Right atrium auricular region (tissue), 2 donors: ENCODE data around the gene PLK2. TPM values are rescaled to one million over a fixed set of nuclear protein-coding genes. Genes with fewer than 3 reads are reported as not detected.

Experiments used
- DNase-seq: peaks from one replicate; pipeline ENCODE4 v3.0.0-alpha.2; 2019; ENCODE audit warnings: low spot score
- H3K27ac ChIP-seq, 2 donors: fragments of 200-600 bp; sonication (generic); 1 replicate in 1 of 2; 2 replicates in 1 of 2; pipeline ENCODE4 v1.5.1; 2016 to 2019
- H3K27me3 ChIP-seq, 2 donors: fragments of 200-600 bp; sonication (generic); one replicate each; pipeline versions ENCODE4 v1.5.1 to v1.6.0; 2017 to 2019
- H3K36me3 ChIP-seq: fragments of 200-600 bp; sonication (generic); one replicate; pipeline ENCODE4 v1.5.1; 2016
- H3K4me1 ChIP-seq, 2 donors: fragments of 200-600 bp; sonication (generic); one replicate each; pipeline versions ENCODE4 v1.5.1 to v1.6.0; 2017 to 2019
- H3K4me3 ChIP-seq, 2 donors: fragments of 200-600 bp; sonication (generic); 1 replicate in 1 of 2; 2 replicates in 1 of 2; pipeline ENCODE4 v1.5.1; 2017 to 2019; ENCODE audit warnings: mild to moderate bottlenecking in 1 of 2, moderate library complexity in 1 of 2
- H3K9me3 ChIP-seq, 2 donors: fragments of 200-600 bp; sonication (generic); one replicate each; pipeline ENCODE4 v1.5.1; 2019
- total RNA-seq, 2 donors: library from RNA; depleted of rRNA; stranded (reverse); fragments of >200 nt; gene quantifications; one replicate each; pipeline ENCODE4 v1.1.0, GENCODE V29; 2016
- TF ChIP-seq, protein P1 (sequence below), 2 donors: fragments of 200-600 bp; sonication (generic); IDR thresholded peaks; one replicate each; pipeline ENCODE4 v1.5.1; 2019; ENCODE audit warnings: antibody characterized with exemption in 2 of 2

The PLK2 gene
- total RNA-seq, 2 donors from 2014 or later = 63.3 to 138 TPM

GRCh38 chr5:58412932-58413331 lies 47.0 kb downstream of the PLK2 start:
- no peak for DNase-seq
- H3K36me3 ChIP-seq = no peaks in the 10 kb centered on the region
- no peaks in the 10 kb centered on the region for H3K27me3 ChIP-seq
- no peak overlapping the region for H3K27ac ChIP-seq
- no peaks in the 10 kb centered on the region for H3K4me1 ChIP-seq
- no peaks in the 10 kb centered on the region for H3K9me3 ChIP-seq
- TF ChIP-seq, protein P1, sequence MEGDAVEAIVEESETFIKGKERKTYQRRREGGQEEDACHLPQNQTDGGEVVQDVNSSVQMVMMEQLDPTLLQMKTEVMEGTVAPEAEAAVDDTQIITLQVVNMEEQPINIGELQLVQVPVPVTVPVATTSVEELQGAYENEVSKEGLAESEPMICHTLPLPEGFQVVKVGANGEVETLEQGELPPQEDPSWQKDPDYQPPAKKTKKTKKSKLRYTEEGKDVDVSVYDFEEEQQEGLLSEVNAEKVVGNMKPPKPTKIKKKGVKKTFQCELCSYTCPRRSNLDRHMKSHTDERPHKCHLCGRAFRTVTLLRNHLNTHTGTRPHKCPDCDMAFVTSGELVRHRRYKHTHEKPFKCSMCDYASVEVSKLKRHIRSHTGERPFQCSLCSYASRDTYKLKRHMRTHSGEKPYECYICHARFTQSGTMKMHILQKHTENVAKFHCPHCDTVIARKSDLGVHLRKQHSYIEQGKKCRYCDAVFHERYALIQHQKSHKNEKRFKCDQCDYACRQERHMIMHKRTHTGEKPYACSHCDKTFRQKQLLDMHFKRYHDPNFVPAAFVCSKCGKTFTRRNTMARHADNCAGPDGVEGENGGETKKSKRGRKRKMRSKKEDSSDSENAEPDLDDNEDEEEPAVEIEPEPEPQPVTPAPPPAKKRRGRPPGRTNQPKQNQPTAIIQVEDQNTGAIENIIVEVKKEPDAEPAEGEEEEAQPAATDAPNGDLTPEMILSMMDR (IDR thresholded peaks at IDR 0.05) = no peak
- H3K4me3 ChIP-seq = no peak overlapping the region

- no peak for DNase-seq
- Histone ChIP-seq H3K9me3 (no peaks in the 10 kb centered on the region), H3K36me3 (no peaks in the 10 kb centered on the region), H3K4me3 (no peak overlapping the region), H3K27ac (no peak overlapping the region), H3K4me1 (no peaks in the 10 kb centered on the region), H3K27me3 (no peaks in the 10 kb centered on the region)
- TF ChIP-seq, protein P1 (IDR thresholded peaks at IDR 0.05) = no peak
These were observed 47.8 kb downstream of the PLK2 start for GRCh38 chr5:58412081-58412480.

DNA sequence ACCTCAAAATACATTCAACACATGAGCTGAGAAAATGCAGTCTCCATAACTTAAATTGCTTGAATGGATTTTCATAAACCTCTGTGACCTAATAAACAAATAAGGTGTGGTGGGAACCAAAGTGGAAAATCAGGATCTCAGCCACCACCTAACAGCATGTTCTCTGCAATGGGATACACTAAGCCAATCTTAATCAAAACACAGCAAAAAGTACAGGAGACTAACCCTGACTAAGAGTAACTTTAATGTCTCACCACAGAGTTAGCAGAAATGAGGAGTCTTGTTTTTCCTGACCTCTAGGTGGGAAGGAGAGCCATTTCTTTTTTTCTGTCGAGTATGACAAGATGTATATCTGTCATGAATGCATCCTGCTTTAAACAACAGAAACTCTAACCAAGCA lies 48.5 kb downstream of the PLK2 start:
- no peak for DNase-seq
- Histone ChIP-seq H3K27me3 (no peaks in the 10 kb centered on the region), H3K4me1 (no peaks in the 10 kb centered on the region)

DNA sequence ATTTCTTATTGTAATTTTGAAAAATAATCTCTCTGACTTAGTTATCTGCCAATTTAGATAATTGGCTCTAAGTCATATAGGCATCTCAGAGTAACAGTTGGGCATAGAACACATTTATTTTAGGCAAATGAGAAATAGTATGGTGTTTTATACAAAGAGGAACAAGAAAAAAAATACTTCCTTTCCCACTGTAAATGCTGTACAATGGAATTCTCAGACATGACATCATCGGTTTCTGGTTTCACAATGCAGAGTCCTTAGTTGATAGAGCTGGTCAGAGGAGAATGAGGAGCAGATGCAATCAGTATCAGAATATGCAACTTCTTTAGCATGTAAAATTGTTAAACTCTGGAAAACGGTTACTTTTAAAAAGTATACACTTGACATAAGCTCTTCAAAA lies 49.4 kb downstream of the PLK2 start:
- no peaks in the 10 kb centered on the region for H3K9me3 ChIP-seq
- no peak for DNase-seq
- no peaks in the 10 kb centered on the region for H3K27me3 ChIP-seq
- no peaks in the 10 kb centered on the region for H3K4me1 ChIP-seq
- TF ChIP-seq, protein P1 (IDR thresholded peaks at IDR 0.05) = no peak
- H3K27ac ChIP-seq = no peak overlapping the region
- H3K36me3 ChIP-seq = no peaks in the 10 kb centered on the region
- no peak overlapping the region for H3K4me3 ChIP-seq

More for the DNA sequence above, 48.5 kb downstream of the PLK2 start:
- TF ChIP-seq, protein P1 (IDR thresholded peaks at IDR 0.05) = no peak
- H3K27ac ChIP-seq = no peak overlapping the region
- no peaks in the 10 kb centered on the region for H3K9me3 ChIP-seq
- no peak overlapping the region for H3K4me3 ChIP-seq
- no peaks in the 10 kb centered on the region for H3K36me3 ChIP-seq

DNA sequence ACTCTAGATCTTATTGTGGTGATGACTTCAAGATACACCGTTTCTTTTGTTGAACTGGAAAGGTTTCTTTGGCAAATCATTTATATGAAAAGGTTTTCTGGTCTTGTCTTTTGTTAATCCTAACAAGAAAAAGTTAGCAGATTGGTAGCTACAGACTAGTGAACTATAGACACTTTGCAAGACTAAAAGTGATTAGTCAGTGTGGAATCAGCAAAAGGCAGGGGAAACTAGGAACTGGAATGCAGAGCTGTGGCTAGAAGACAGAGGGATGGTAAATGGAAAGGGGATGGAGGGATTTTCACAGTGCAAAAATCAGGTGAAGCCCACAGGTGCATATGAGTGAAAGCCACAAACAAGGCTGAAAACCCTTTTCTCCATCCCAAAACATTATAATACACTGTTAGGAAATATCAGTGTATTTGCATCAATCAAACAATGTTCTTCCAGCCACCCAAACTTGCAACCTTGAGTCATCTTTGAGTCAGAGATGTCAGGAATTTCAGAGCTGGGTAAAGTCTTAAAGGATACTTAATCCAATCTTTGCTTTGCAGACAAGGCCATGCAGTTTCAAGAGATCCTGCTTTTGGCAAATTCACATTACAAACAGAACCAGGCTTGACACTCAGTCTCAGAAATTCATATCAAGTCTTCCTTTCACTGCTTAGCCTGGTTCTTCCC lies 52.7 kb downstream of the PLK2 start:
- H3K27me3 ChIP-seq = no peaks in the 10 kb centered on the region
- no peaks in the 10 kb centered on the region for H3K36me3 ChIP-seq

More for the DNA sequence above, 52.7 kb downstream of the PLK2 start:
- no peak overlapping the region for H3K27ac ChIP-seq
- H3K4me1 ChIP-seq = no peaks in the 10 kb centered on the region
- TF ChIP-seq, protein P1 (IDR thresholded peaks at IDR 0.05) = no peak
- no peak for DNase-seq
- H3K9me3 ChIP-seq = no peaks in the 10 kb centered on the region
- H3K4me3 ChIP-seq = no peak overlapping the region
